H9 (cell line): Measurements from ENCODE around the gene P2RY12. TPM values are rescaled to one million over a fixed set of nuclear protein-coding genes. Genes with fewer than 3 reads are reported as not detected.

Experiments
- DNase-seq: peaks from one replicate; pipeline ENCODE4 v3.0.0-alpha.2; 2017
- H2AFZ ChIP-seq: one replicate; pipeline ENCODE4 v1.6.1; 2013; ENCODE audit warnings: mild to moderate bottlenecking, low read length, control low read depth, moderate library complexity
- H2AK5ac ChIP-seq: 2 replicates; pipeline ENCODE4 v1.6.1; 2013; ENCODE audit warnings: low read length, control low read depth, mixed read lengths; ENCODE audit not compliant: insufficient read length
- H2BK120ac ChIP-seq: one replicate; pipeline ENCODE4 v1.6.1; 2013; ENCODE audit warnings: low read depth, mild to moderate bottlenecking, low read length, control low read depth, inconsistent platforms; ENCODE audit not compliant: poor library complexity, severe bottlenecking
- H2BK12ac ChIP-seq: 2 replicates; pipeline ENCODE4 v1.6.1; 2013; ENCODE audit warnings: low read length, control low read depth, mixed read lengths, low read depth; ENCODE audit not compliant: insufficient read length
- H2BK15ac ChIP-seq: 2 replicates; pipeline ENCODE4 v1.6.1; 2013; ENCODE audit warnings: low read depth, low read length, control low read depth
- H2BK20ac ChIP-seq: one replicate; pipeline ENCODE4 v1.6.1; 2013; ENCODE audit warnings: low read depth, mild to moderate bottlenecking, low read length, control low read depth, inconsistent platforms; ENCODE audit not compliant: poor library complexity, severe bottlenecking
- H2BK5ac ChIP-seq: 2 replicates; pipeline ENCODE4 v1.6.1; 2013; ENCODE audit warnings: low read length, control low read depth, mixed read lengths; ENCODE audit not compliant: insufficient read length
- H3K14ac ChIP-seq: 2 replicates; pipeline ENCODE4 v1.6.1; 2013; ENCODE audit warnings: low read length, control low read depth; ENCODE audit not compliant: insufficient read depth
- H3K18ac ChIP-seq: 2 replicates; pipeline ENCODE4 v1.6.1; 2013; ENCODE audit warnings: low read depth, mild to moderate bottlenecking, mixed read lengths, low read length, control low read depth; ENCODE audit not compliant: insufficient read length
- H3K23ac ChIP-seq: 2 replicates; pipeline ENCODE4 v1.6.1; 2013; ENCODE audit warnings: low read length, control low read depth, mixed read lengths, low read depth; ENCODE audit not compliant: insufficient read length
- H3K23me2 ChIP-seq: 2 replicates; pipeline ENCODE4 v1.6.1; 2013; ENCODE audit warnings: low read depth, mild to moderate bottlenecking, mixed read lengths, low read length, control low read depth; ENCODE audit not compliant: insufficient read length, poor library complexity, severe bottlenecking
- H3K27ac ChIP-seq: 2 replicates; pipeline ENCODE4 v1.5.1; 2013; ENCODE audit warnings: low read length, control low read depth, mixed read lengths, low read depth; ENCODE audit not compliant: insufficient read length
- H3K27me3 ChIP-seq: 2 replicates; pipeline ENCODE4 v1.6.1; 2013; ENCODE audit warnings: low read length, control low read depth, inconsistent platforms; ENCODE audit not compliant: insufficient read depth
- H3K4ac ChIP-seq: 2 replicates; pipeline ENCODE4 v1.6.1; 2013; ENCODE audit warnings: low read depth, mild to moderate bottlenecking, control low read depth, inconsistent platforms, low read length, moderate library complexity
- H3K4me1 ChIP-seq: 2 replicates; pipeline ENCODE4 v1.6.1; 2013; ENCODE audit warnings: low read length, control low read depth, inconsistent platforms; ENCODE audit not compliant: insufficient read depth
- H3K4me2 ChIP-seq: 2 replicates; pipeline ENCODE4 v1.6.1; 2013; ENCODE audit warnings: low read length, control low read depth, mixed read lengths; ENCODE audit not compliant: insufficient read length, insufficient read depth
- H3K56ac ChIP-seq: 2 replicates; pipeline ENCODE4 v1.6.1; 2013; ENCODE audit warnings: low read depth, mild to moderate bottlenecking, mixed read lengths, low read length, control low read depth; ENCODE audit not compliant: insufficient read length
- H3K79me1 ChIP-seq: 2 replicates; pipeline ENCODE4 v1.6.1; 2013; ENCODE audit warnings: low read depth, mild to moderate bottlenecking, moderate library complexity, low read length, control low read depth, inconsistent platforms; ENCODE audit not compliant: insufficient read depth, poor library complexity, severe bottlenecking
- H3K79me2 ChIP-seq: 2 replicates; pipeline ENCODE4 v1.6.1; 2013; ENCODE audit warnings: low read length, control low read depth, inconsistent platforms; ENCODE audit not compliant: insufficient read depth
- H3K9ac ChIP-seq: 2 replicates; pipeline ENCODE4 v1.6.1; 2013; ENCODE audit warnings: low read length, control low read depth, mixed read lengths; ENCODE audit not compliant: insufficient read length; ENCODE audit errors: extremely low read depth
- H3K9me3 ChIP-seq: one replicate; pipeline ENCODE4 v1.6.1; 2013; ENCODE audit warnings: low read depth, low read length, inconsistent platforms; ENCODE audit not compliant: control insufficient read depth
- H3T11ph ChIP-seq: one replicate; pipeline ENCODE4 v1.6.1; 2013; ENCODE audit warnings: mild to moderate bottlenecking, low read length, control low read depth, inconsistent platforms
- H4K20me1 ChIP-seq: one replicate; pipeline ENCODE4 v1.6.1; 2013; ENCODE audit not compliant: control insufficient read depth, insufficient read length, insufficient read depth
- H4K5ac ChIP-seq: 2 replicates; pipeline ENCODE4 v1.6.1; 2013; ENCODE audit warnings: low read depth, mild to moderate bottlenecking, mixed read lengths, low read length, control low read depth; ENCODE audit not compliant: insufficient read length
- H4K8ac ChIP-seq: replicated peaks from 2 replicates; pipeline ENCODE4 v1.6.1; 2013; ENCODE audit warnings: low read length, control low read depth, mixed read lengths, low read depth; ENCODE audit not compliant: insufficient read length
- H4K91ac ChIP-seq: 2 replicates; pipeline ENCODE4 v1.6.1; 2013; ENCODE audit warnings: low read depth, mild to moderate bottlenecking, moderate library complexity, mixed read lengths, low read length, control low read depth; ENCODE audit not compliant: insufficient read length
- H3K27ac Mint-ChIP-seq, 3 experiments: 2 replicates in 2 of 3; 3 replicates in 1 of 3; pipeline ENCODE4 v1.8.0; 2020 to 2021; ENCODE audit warnings: mixed read lengths in 3 of 3, mild to moderate bottlenecking in 1 of 3, moderate library complexity in 1 of 3
- H3K27me3 Mint-ChIP-seq: 2 replicates; pipeline ENCODE4 v1.8.0; 2021; ENCODE audit warnings: low read depth, mild to moderate bottlenecking, moderate library complexity, mixed read lengths
- H3K36me3 Mint-ChIP-seq, 3 experiments: 2 replicates in 2 of 3; 3 replicates in 1 of 3; pipeline ENCODE4 v1.8.0; 2020 to 2021; ENCODE audit warnings: low read depth in 3 of 3, mixed read lengths in 3 of 3; ENCODE audit not compliant: insufficient read depth in 1 of 3
- H3K4me1 Mint-ChIP-seq, 2 experiments: 2 replicates each; pipeline ENCODE4 v1.8.0; 2020; ENCODE audit warnings: mixed read lengths in 2 of 2
- H3K4me3 Mint-ChIP-seq, 2 experiments: 2 replicates in 1 of 2; 3 replicates in 1 of 2; pipeline ENCODE4 v1.8.0; 2020 to 2021; ENCODE audit warnings: mild to moderate bottlenecking in 2 of 2, mixed read lengths in 2 of 2, moderate library complexity in 1 of 2
- H3K9me3 Mint-ChIP-seq, 2 experiments: 2 replicates in 1 of 2; 3 replicates in 1 of 2; pipeline ENCODE4 v1.8.0; 2020; ENCODE audit warnings: mild to moderate bottlenecking in 2 of 2, mixed read lengths in 2 of 2, moderate library complexity in 1 of 2
- CTCF ChIP-seq: fragments of 200-600 bp; sonication (generic); conservative IDR thresholded peaks from 3 replicates; pipeline ENCODE4 v1.8.0; 2021; ENCODE audit warnings: antibody characterized with exemption, mild to moderate bottlenecking
- whole genome bisulfite sequencing: extraction: QIAGEN DNeasy Blood & Tissue Kit; methylation state at CpG from one replicate; pipeline ENCODE4 v1.1.7; 2013; ENCODE audit warnings: missing lambda C conversion rate, low lambda C conversion rate, mixed read lengths; ENCODE audit not compliant: insufficient read length; ENCODE audit errors: extremely low coverage; 5-methylcytosine and 5-hydroxymethylcytosine counted together
- total RNA-seq: library from RNA; stranded (reverse); gene quantifications from 2 replicates; pipeline ENCODE4 v1.2.1, GENCODE V29; 2021

Gene P2RY12
- total RNA-seq, 1 experiment from 2014 or later: not detected

GRCh38 chr3:151402349-151402748 lies 17.8 kb upstream of the P2RY12 start:
- Histone ChIP-seq H2AFZ (no peak overlapping the region), H3K4ac (no peak overlapping the region), H3K23me2 (no peaks in the 10 kb centered on the region), H3T11ph (no peak overlapping the region), H3K27ac (no peak overlapping the region), H2BK120ac (no peak overlapping the region), H3K9ac (no peak overlapping the region), H3K4me2 (no peak overlapping the region), H3K14ac (no peak overlapping the region), H4K20me1 (no peaks in the 10 kb centered on the region), H3K23ac (no peak overlapping the region), H2BK20ac (no peak overlapping the region), H2AK5ac (no peak overlapping the region), H2BK15ac (no peak overlapping the region), H4K5ac (no peak overlapping the region), H3K79me1 (no peaks in the 10 kb centered on the region), H2BK12ac (no peak overlapping the region), H2BK5ac (no peak overlapping the region), H3K56ac (no peak overlapping the region), H4K91ac (no peak overlapping the region), H3K18ac (no peak overlapping the region), H3K27me3 (no peaks in the 10 kb centered on the region), H3K4me1 (no peaks in the 10 kb centered on the region), H3K79me2 (no peaks in the 10 kb centered on the region), H3K9me3 (no peaks in the 10 kb centered on the region), H4K8ac (no peak overlapping the region)
- Mint-ChIP-seq H3K9me3 (no peaks in the 10 kb centered on the region), H3K4me1 (peaks cover 11 to 16% of the 10 kb centered on the region in 2 experiments), H3K4me3 (no peak overlapping the region), H3K27ac (no peak overlapping the region), H3K27me3 (no peaks in the 10 kb centered on the region), H3K36me3 (peaks cover 0 to 3% (median 3%) of the 10 kb centered on the region in 3 experiments; a peak in 1 of 7 replicates)
- no peak for DNase-seq
- WGBS: no CpG with 5 or more reads among the region's 3 CpGs
- no peak for TF ChIP-seq CTCF
